Uterus (tissue), 4 donors: ENCODE measurements around the gene PPP2R2B. TPM values are rescaled to one million over a fixed set of nuclear protein-coding genes. Genes with fewer than 3 reads are reported as not detected.

Experiments
- DNase-seq, 2 donors: peaks; one replicate each; pipeline ENCODE4 v3.0.0-alpha.2; 2019 to 2020
- H3K27ac ChIP-seq, 2 donors: fragments of 200-600 bp; sonication (generic); 1 replicate in 1 of 2; 2 replicates in 1 of 2; pipeline ENCODE4 v1.5.1; 2016 to 2018
- H3K27me3 ChIP-seq, 2 donors: fragments of 200-600 bp; sonication (generic); one replicate each; pipeline ENCODE4 v1.5.1; 2018 to 2019; ENCODE audit warnings: control low read depth in 1 of 2
- H3K36me3 ChIP-seq, 2 donors: fragments of 200-600 bp; sonication (generic); one replicate each; pipeline ENCODE4 v1.5.1; 2019; ENCODE audit warnings: control low read depth in 1 of 2
- H3K4me1 ChIP-seq, 2 donors: fragments of 200-600 bp; sonication (generic); one replicate each; pipeline ENCODE4 v1.5.1; 2018 to 2019; ENCODE audit warnings: control low read depth in 1 of 2
- H3K4me3 ChIP-seq, 2 donors: fragments of 200-600 bp; sonication (generic); 1 replicate in 1 of 2; 2 replicates in 1 of 2; pipeline ENCODE4 v1.5.1; 2018 to 2019; ENCODE audit warnings: mild to moderate bottlenecking in 1 of 2
- H3K9me3 ChIP-seq, 2 donors: fragments of 200-600 bp; sonication (generic); one replicate each; pipeline ENCODE4 v1.5.1; 2019; ENCODE audit warnings: control low read depth in 1 of 2
- POLR2A ChIP-seq, 2 donors: fragments of 450-650 bp; IDR thresholded peaks; one replicate each; pipeline ENCODE4 v1.6.1; 2016; ENCODE audit warnings: antibody characterized with exemption in 2 of 2, mild to moderate bottlenecking in 1 of 2, moderate library complexity in 1 of 2
- intact Hi-C: fragments of 100-400 bp; cut with DNase I; formaldehyde crosslinking; loops from one replicate; pipeline ENCODE4 v1.15.1; 2023; ENCODE audit warnings: low total_unique reads
- total RNA-seq, 4 donors: library from RNA; depleted of rRNA in 3 of 4; stranded (reverse); fragments of >200 nt in 3 of 4; gene quantifications; one replicate each; pipeline versions ENCODE4 v1.1.0 to v1.2.4, GENCODE V29; 2014 to 2023
- TF ChIP-seq, protein P1 (sequence below), 4 experiments: fragments of 200-600 bp in 2 of 4; fragments of 450-650 bp in 2 of 4; sonication (generic) in 2 of 4; IDR thresholded peaks; one replicate each; pipeline ENCODE4 v1.5.1; 2016 to 2019; ENCODE audit warnings: antibody characterized with exemption in 4 of 4, mild to moderate bottlenecking in 2 of 4, moderate library complexity in 1 of 4
- donor health status: DM: yes; HTN: yes; CAD: no.

PPP2R2B gene
- total RNA-seq, 4 donors from 2014 or later: 0.26 to 14.8 (median 2.0) TPM; not detected in 1

DNA sequence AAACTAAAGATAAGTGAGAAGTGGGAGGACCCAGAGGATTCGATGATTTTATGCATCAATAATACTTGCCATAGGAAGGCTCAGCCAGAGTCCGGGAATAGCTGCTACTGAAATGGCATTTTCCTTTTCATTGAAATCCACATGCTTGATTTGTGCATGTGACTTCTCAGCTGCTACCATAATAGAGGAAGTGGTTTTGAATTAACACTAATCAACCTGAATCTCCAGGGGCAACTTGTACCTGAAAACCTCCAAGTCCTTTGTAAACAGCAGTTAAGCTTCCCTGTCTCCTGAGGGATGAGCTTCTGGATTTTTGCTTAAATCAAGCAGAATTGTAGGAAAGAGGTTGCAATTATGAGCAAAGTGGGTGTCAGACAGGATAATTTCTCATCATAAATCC, 124.9 kb downstream of the PPP2R2B start:
- Histone ChIP-seq H3K4me3 (no peak overlapping the region), H3K9me3 (no peaks in the 10 kb centered on the region), H3K36me3 (no peaks in the 10 kb centered on the region), H3K4me1 (no peaks in the 10 kb centered on the region), H3K27ac (no peak overlapping the region), H3K27me3 (no peaks in the 10 kb centered on the region)
- TF ChIP-seq, protein P1, sequence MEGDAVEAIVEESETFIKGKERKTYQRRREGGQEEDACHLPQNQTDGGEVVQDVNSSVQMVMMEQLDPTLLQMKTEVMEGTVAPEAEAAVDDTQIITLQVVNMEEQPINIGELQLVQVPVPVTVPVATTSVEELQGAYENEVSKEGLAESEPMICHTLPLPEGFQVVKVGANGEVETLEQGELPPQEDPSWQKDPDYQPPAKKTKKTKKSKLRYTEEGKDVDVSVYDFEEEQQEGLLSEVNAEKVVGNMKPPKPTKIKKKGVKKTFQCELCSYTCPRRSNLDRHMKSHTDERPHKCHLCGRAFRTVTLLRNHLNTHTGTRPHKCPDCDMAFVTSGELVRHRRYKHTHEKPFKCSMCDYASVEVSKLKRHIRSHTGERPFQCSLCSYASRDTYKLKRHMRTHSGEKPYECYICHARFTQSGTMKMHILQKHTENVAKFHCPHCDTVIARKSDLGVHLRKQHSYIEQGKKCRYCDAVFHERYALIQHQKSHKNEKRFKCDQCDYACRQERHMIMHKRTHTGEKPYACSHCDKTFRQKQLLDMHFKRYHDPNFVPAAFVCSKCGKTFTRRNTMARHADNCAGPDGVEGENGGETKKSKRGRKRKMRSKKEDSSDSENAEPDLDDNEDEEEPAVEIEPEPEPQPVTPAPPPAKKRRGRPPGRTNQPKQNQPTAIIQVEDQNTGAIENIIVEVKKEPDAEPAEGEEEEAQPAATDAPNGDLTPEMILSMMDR (IDR thresholded peaks at IDR 0.05): no peak
- no peak for TF ChIP-seq POLR2A (IDR thresholded peaks at IDR 0.05)
- intact Hi-C loops: no loop called here
- no peak for DNase-seq

GRCh38 chr5:146751781-146752401, 126.7 kb downstream of the PPP2R2B start:
- Histone ChIP-seq H3K27ac (no peak overlapping the region), H3K27me3 (no peaks in the 10 kb centered on the region), H3K4me1 (no peaks in the 10 kb centered on the region), H3K9me3 (no peaks in the 10 kb centered on the region), H3K36me3 (no peaks in the 10 kb centered on the region), H3K4me3 (no peak overlapping the region)
- intact Hi-C loops: no loop called here
- DNase-seq: no peak
- TF ChIP-seq, protein P1 (IDR thresholded peaks at IDR 0.05): no peak
- no peak for TF ChIP-seq POLR2A (IDR thresholded peaks at IDR 0.05)

DNA sequence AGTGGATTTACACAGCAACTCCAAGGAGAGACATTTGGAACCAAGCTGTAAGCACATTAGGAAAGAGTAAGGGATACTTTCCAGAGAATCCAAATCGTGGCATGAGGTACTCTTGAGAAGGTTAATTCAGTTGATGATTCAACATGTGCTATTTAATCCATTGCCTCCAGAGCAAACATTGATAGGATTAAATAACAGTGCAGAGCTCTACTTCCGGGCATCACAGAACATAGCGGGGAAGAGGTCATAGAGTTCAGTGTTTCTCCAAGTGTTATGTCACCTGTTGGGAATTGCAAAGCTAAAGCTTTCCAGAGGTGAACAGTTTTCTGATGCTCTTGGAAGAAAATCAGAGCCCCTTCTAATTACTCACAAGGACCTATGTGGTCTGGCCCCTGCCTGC, 127.5 kb downstream of the PPP2R2B start:
- no peaks in the 10 kb centered on the region for H3K9me3 ChIP-seq
- intact Hi-C loops: no loop called here
- H3K27ac ChIP-seq: no peak overlapping the region
- no peaks in the 10 kb centered on the region for H3K4me1 ChIP-seq
- H3K36me3 ChIP-seq: no peaks in the 10 kb centered on the region
- no peaks in the 10 kb centered on the region for H3K27me3 ChIP-seq
- DNase-seq: no peak
- H3K4me3 ChIP-seq: no peak overlapping the region
- no peak for TF ChIP-seq POLR2A (IDR thresholded peaks at IDR 0.05)
- TF ChIP-seq, protein P1 (IDR thresholded peaks at IDR 0.05): no peak

- no peak for DNase-seq
- H3K27me3 ChIP-seq: no peaks in the 10 kb centered on the region
- no peaks in the 10 kb centered on the region for H3K36me3 ChIP-seq
- TF ChIP-seq POLR2A (IDR thresholded peaks at IDR 0.05): no peak
- TF ChIP-seq, protein P1 (IDR thresholded peaks at IDR 0.05): no peak
- no peaks in the 10 kb centered on the region for H3K9me3 ChIP-seq
- H3K4me3 ChIP-seq: no peak overlapping the region
- no peaks in the 10 kb centered on the region for H3K4me1 ChIP-seq
- H3K27ac ChIP-seq: no peak overlapping the region
- intact Hi-C loops: no loop called here
These were observed 130.0 kb downstream of the PPP2R2B start for GRCh38 chr5:146748533-146748932.

- no peak for DNase-seq
- Histone ChIP-seq H3K4me3 (no peak overlapping the region), H3K27me3 (no peaks in the 10 kb centered on the region), H3K27ac (no peak overlapping the region), H3K36me3 (no peaks in the 10 kb centered on the region), H3K4me1 (no peaks in the 10 kb centered on the region), H3K9me3 (no peaks in the 10 kb centered on the region)
- intact Hi-C loops: no loop called here
- TF ChIP-seq, protein P1 (IDR thresholded peaks at IDR 0.05): no peak
- TF ChIP-seq POLR2A (IDR thresholded peaks at IDR 0.05): no peak
These were observed 132.5 kb downstream of the PPP2R2B start for GRCh38 chr5:146745931-146746577.
